Neuronal stem cell (in vitro differentiated cells): ENCODE results near the gene PAQR8.
A peak's percentile ranks its signal among the peaks of the same experiment; 100 is the strongest.

Experiments
- DNase-seq: peaks from one replicate; pipeline ENCODE4 v3.0.0-alpha.2; 2013; ENCODE audit warnings: low spot score
- H2AFZ ChIP-seq: one replicate; pipeline ENCODE4 v1.6.1; 2013; ENCODE audit warnings: mild to moderate bottlenecking, low read length, inconsistent platforms
- H2AK5ac ChIP-seq: 2 replicates; pipeline ENCODE4 v1.6.1; 2013; ENCODE audit warnings: low read depth, mild to moderate bottlenecking, inconsistent platforms, low read length, moderate library complexity, mixed read lengths
- H2BK120ac ChIP-seq: 2 replicates; pipeline ENCODE4 v1.6.1; 2013; ENCODE audit warnings: low read depth, mild to moderate bottlenecking, inconsistent platforms, low read length, moderate library complexity, mixed read lengths
- H2BK12ac ChIP-seq: one replicate; pipeline ENCODE4 v1.6.1; 2013; ENCODE audit warnings: low read length, inconsistent platforms
- H2BK15ac ChIP-seq: 2 replicates; pipeline ENCODE4 v1.6.1; 2013; ENCODE audit warnings: mild to moderate bottlenecking, low read length, inconsistent platforms, mixed read lengths
- H2BK5ac ChIP-seq: one replicate; pipeline ENCODE4 v1.6.1; 2013; ENCODE audit warnings: inconsistent platforms, mild to moderate bottlenecking, low read length, moderate library complexity
- H3K14ac ChIP-seq: one replicate; pipeline ENCODE4 v1.6.1; 2013; ENCODE audit warnings: low read length, inconsistent platforms
- H3K18ac ChIP-seq: 2 replicates; pipeline ENCODE4 v1.6.1; 2013; ENCODE audit warnings: low read length, inconsistent platforms
- H3K23ac ChIP-seq: 2 replicates; pipeline ENCODE4 v1.6.1; 2013; ENCODE audit warnings: low read depth, mild to moderate bottlenecking, mixed read lengths, low read length, inconsistent platforms; ENCODE audit not compliant: poor library complexity
- H3K27ac ChIP-seq: replicated peaks from 3 replicates; pipeline ENCODE4 v1.5.1; 2013; ENCODE audit warnings: low read length, inconsistent platforms
- H3K27me3 ChIP-seq, 3 experiments: 2 replicates each; pipeline ENCODE4 v1.6.1; 2013; ENCODE audit warnings: low read length in 3 of 3, mild to moderate bottlenecking in 2 of 3, inconsistent platforms in 1 of 3, low read depth in 1 of 3, mixed read lengths in 1 of 3, moderate library complexity in 1 of 3; ENCODE audit not compliant: control insufficient read depth in 3 of 3, insufficient read depth in 3 of 3
- H3K36me3 ChIP-seq, 2 donors: replicated peaks in 1 of 2; 2 replicates each; pipeline ENCODE4 v1.6.1; 2013; ENCODE audit warnings: low read length in 2 of 2; ENCODE audit not compliant: control insufficient read depth in 2 of 2, insufficient read depth in 2 of 2
- H3K4ac ChIP-seq: 2 replicates; pipeline ENCODE4 v1.6.1; 2013; ENCODE audit warnings: inconsistent platforms, mild to moderate bottlenecking, low read length, moderate library complexity
- H3K4me1 ChIP-seq, 2 donors: 1 replicate in 1 of 2; 2 replicates in 1 of 2; pipeline ENCODE4 v1.6.1; 2013; ENCODE audit warnings: low read length in 2 of 2, low read depth in 1 of 2; ENCODE audit not compliant: control insufficient read depth in 2 of 2, insufficient read depth in 1 of 2
- H3K4me2 ChIP-seq: one replicate; pipeline ENCODE4 v1.6.1; 2013; ENCODE audit warnings: mild to moderate bottlenecking, low read length, inconsistent platforms; ENCODE audit not compliant: insufficient read depth, poor library complexity, severe bottlenecking
- H3K4me3 ChIP-seq, 2 donors: 2 replicates each; pipeline ENCODE4 v1.5.1; 2013; ENCODE audit warnings: low read length in 2 of 2, mild to moderate bottlenecking in 2 of 2, inconsistent platforms in 1 of 2, moderate library complexity in 1 of 2
- H3K79me1 ChIP-seq: one replicate; pipeline ENCODE4 v1.6.1; 2013; ENCODE audit warnings: low read depth, mild to moderate bottlenecking, inconsistent platforms, low read length, moderate library complexity
- H3K9ac ChIP-seq: one replicate; pipeline ENCODE4 v1.6.1; 2013; ENCODE audit warnings: mild to moderate bottlenecking, low read depth, low read length, inconsistent platforms; ENCODE audit not compliant: poor library complexity
- H3K9me3 ChIP-seq, 2 donors: replicated peaks in 1 of 2; 2 replicates each; pipeline versions ENCODE3 to v1.6.1; 2013; ENCODE audit warnings: low read length in 2 of 2, mild to moderate bottlenecking in 2 of 2, inconsistent platforms in 1 of 2, low read depth in 1 of 2, mixed read lengths in 1 of 2, moderate library complexity in 1 of 2; ENCODE audit not compliant: control insufficient read depth in 2 of 2, insufficient read depth in 1 of 2
- H4K8ac ChIP-seq: one replicate; pipeline ENCODE4 v1.6.1; 2013; ENCODE audit warnings: low read depth, mild to moderate bottlenecking, inconsistent platforms, low read length, moderate library complexity
- H4K91ac ChIP-seq: one replicate; pipeline ENCODE4 v1.6.1; 2013; ENCODE audit warnings: low read length, low read depth, mild to moderate bottlenecking, inconsistent platforms; ENCODE audit not compliant: poor library complexity
- WGBS, 2 donors: extraction: QIAGEN DNeasy Blood & Tissue Kit; methylation state at CpG; one replicate each; pipeline ENCODE4 v1.1.7; 2013; ENCODE audit warnings: missing lambda C conversion rate in 2 of 2, mixed read lengths in 1 of 2; ENCODE audit not compliant: insufficient read length in 2 of 2, insufficient replicate concordance in 1 of 2; ENCODE audit errors: extremely low coverage in 2 of 2; 5-methylcytosine and 5-hydroxymethylcytosine counted together

Gene PAQR8

GRCh38 chr6:52405243-52405642 lies 43.3 kb downstream of the PAQR8 start:
- no peak overlapping the region for H3K4me3 ChIP-seq
- no peak overlapping the region for H4K91ac ChIP-seq
- H3K9ac ChIP-seq: no peak overlapping the region
- H3K4me1 ChIP-seq: no peaks in the 10 kb centered on the region
- H2BK12ac ChIP-seq: no peak overlapping the region
- H3K23ac ChIP-seq: no peak overlapping the region
- H2AFZ ChIP-seq: no peak overlapping the region
- no peak overlapping the region for H3K4ac ChIP-seq
- H3K9me3 ChIP-seq: no peaks in the 10 kb centered on the region
- no peak overlapping the region for H2BK5ac ChIP-seq
- H2BK120ac ChIP-seq: no peak overlapping the region
- DNase-seq: no peak
- no peak overlapping the region for H3K18ac ChIP-seq
- peaks cover 7 to 26% of the 10 kb centered on the region in 2 donors for H3K36me3 ChIP-seq
- no peak overlapping the region for H2AK5ac ChIP-seq
- no CpG with 5 or more reads among the region's 1 CpG for WGBS, 2 donors
- H3K79me1 ChIP-seq: no peaks in the 10 kb centered on the region
- no peak overlapping the region for H4K8ac ChIP-seq
- no peak overlapping the region for H3K27ac ChIP-seq
- H2BK15ac ChIP-seq: no peak overlapping the region
- H3K4me2 ChIP-seq: no peak overlapping the region
- no peaks in the 10 kb centered on the region for H3K27me3 ChIP-seq
- H3K14ac ChIP-seq: no peak overlapping the region

- no peak overlapping the region for H4K8ac ChIP-seq
- H3K27ac ChIP-seq: no peak overlapping the region
- no peaks in the 10 kb centered on the region for H3K4me1 ChIP-seq
- no peak overlapping the region for H2BK15ac ChIP-seq
- no peak overlapping the region for H3K4ac ChIP-seq
- H3K23ac ChIP-seq: no peak overlapping the region
- no peak overlapping the region for H3K4me3 ChIP-seq
- H3K27me3 ChIP-seq: no peaks in the 10 kb centered on the region
- no peak overlapping the region for H2AFZ ChIP-seq
- no peaks in the 10 kb centered on the region for H3K79me1 ChIP-seq
- peak; percentile 36 for DNase-seq
- peaks cover 7 to 26% of the 10 kb centered on the region in 2 donors for H3K36me3 ChIP-seq
- no peak overlapping the region for H3K18ac ChIP-seq
- no peak overlapping the region for H2BK5ac ChIP-seq
- H2AK5ac ChIP-seq: no peak overlapping the region
- no peak overlapping the region for H3K4me2 ChIP-seq
- no peak overlapping the region for H3K14ac ChIP-seq
- H3K9ac ChIP-seq: no peak overlapping the region
- no peak overlapping the region for H4K91ac ChIP-seq
- H2BK120ac ChIP-seq: no peak overlapping the region
- no peak overlapping the region for H2BK12ac ChIP-seq
- no peaks in the 10 kb centered on the region for H3K9me3 ChIP-seq
These were observed 45.5 kb downstream of the PAQR8 start for GRCh38 chr6:52407467-52407866.

GRCh38 chr6:52409499-52409898 lies 47.5 kb downstream of the PAQR8 start:
- Histone ChIP-seq H2BK15ac (no peak overlapping the region), H2AFZ (no peak overlapping the region), H3K36me3 (peaks cover 2 to 8% of the 10 kb centered on the region in 2 donors), H2AK5ac (no peak overlapping the region), H2BK120ac (no peak overlapping the region), H4K8ac (no peak overlapping the region), H3K9me3 (no peaks in the 10 kb centered on the region), H3K18ac (no peak overlapping the region), H3K9ac (no peak overlapping the region), H3K4me2 (no peak overlapping the region), H3K79me1 (no peaks in the 10 kb centered on the region), H3K4me1 (no peaks in the 10 kb centered on the region), H4K91ac (no peak overlapping the region), H3K4me3 (no peak overlapping the region), H3K27ac (no peak overlapping the region), H3K4ac (no peak overlapping the region), H3K23ac (no peak overlapping the region), H3K27me3 (no peaks in the 10 kb centered on the region), H2BK12ac (no peak overlapping the region), H2BK5ac (no peak overlapping the region), H3K14ac (no peak overlapping the region)
- DNase-seq: no peak
- WGBS, 2 donors: no CpG with 5 or more reads among the region's 1 CpG

- H3K36me3 ChIP-seq: peaks cover 0 to 2% of the 10 kb centered on the region in 2 donors
- no peak overlapping the region for H3K27ac ChIP-seq
- H3K9ac ChIP-seq: no peak overlapping the region
- H3K9me3 ChIP-seq: no peaks in the 10 kb centered on the region
- H3K4me3 ChIP-seq: no peak overlapping the region
- no peak overlapping the region for H2BK120ac ChIP-seq
- H3K4me1 ChIP-seq: no peaks in the 10 kb centered on the region
- no peak overlapping the region for H4K91ac ChIP-seq
- no peak overlapping the region for H2AFZ ChIP-seq
- no peak for DNase-seq
- H2BK12ac ChIP-seq: no peak overlapping the region
- H3K14ac ChIP-seq: no peak overlapping the region
- H3K79me1 ChIP-seq: no peaks in the 10 kb centered on the region
- no peaks in the 10 kb centered on the region for H3K27me3 ChIP-seq
- H3K4me2 ChIP-seq: no peak overlapping the region
- H3K4ac ChIP-seq: no peak overlapping the region
- H3K18ac ChIP-seq: no peak overlapping the region
- H2BK5ac ChIP-seq: no peak overlapping the region
- H4K8ac ChIP-seq: no peak overlapping the region
- H2AK5ac ChIP-seq: no peak overlapping the region
- H3K23ac ChIP-seq: no peak overlapping the region
- no peak overlapping the region for H2BK15ac ChIP-seq
These were observed 49.0 kb downstream of the PAQR8 start for GRCh38 chr6:52410979-52411378.
